ENCODE data around the gene SF3B3.
"Not testable (repeated sequence)": the region's sequence is repeated elsewhere in the genome, so short reads cannot be mapped to it uniquely, and the experiment has no call there.

The SF3B3 gene

GRCh38 chr16:70510216-70510615 lies 13.4 kb upstream of the SF3B3 start:
- no peak overlapping the region for H3K4me3 ChIP-seq (ENCODE audit: low read depth, low read length)
- in situ Hi-C loops (cut with HindIII; ENCODE audit: low sequenced_read_pairs): no loop called here
- DNase-seq (ENCODE audit: low read depth, low spot score): no peak
- TF ChIP-seq CTCF (IDR thresholded peaks at IDR 0.05; ENCODE audit: low read depth, low read length): no peak

GRCh38 chr16:70511833-70512232 lies 11.8 kb upstream of the SF3B3 start:
- no peak for DNase-seq (ENCODE audit: low read depth, low spot score)
- in situ Hi-C loops (cut with HindIII; ENCODE audit: low sequenced_read_pairs): no loop called here
- H3K4me3 ChIP-seq (ENCODE audit: low read depth, low read length): no peak overlapping the region
- TF ChIP-seq CTCF (IDR thresholded peaks at IDR 0.05; ENCODE audit: low read depth, low read length): no peak

- no peak for DNase-seq (ENCODE audit: low read depth, low spot score)
- TF ChIP-seq CTCF (IDR thresholded peaks at IDR 0.05; ENCODE audit: low read depth, low read length): no peak
- in situ Hi-C loops (cut with HindIII; ENCODE audit: low sequenced_read_pairs): no loop called here
- no peak overlapping the region for H3K4me3 ChIP-seq (ENCODE audit: low read depth, low read length)
Measured at GRCh38 chr16:70512456-70512855, 11.2 kb upstream of the SF3B3 start.

GRCh38 chr16:70520612-70521297 lies 2.9 kb upstream of the SF3B3 start:
- DNase-seq (ENCODE audit: low read depth, low spot score): peak; percentile 45

GRCh38 chr16:70522216-70523075 lies 1.2 kb upstream of the SF3B3 start:
- in situ Hi-C loops (cut with HindIII; ENCODE audit: low sequenced_read_pairs): no loop called here
- peak overlapping the region; percentile 99 for H3K4me3 ChIP-seq (ENCODE audit: low read depth, low read length)
- DNase-seq (ENCODE audit: low read depth, low spot score): no peak
- no peak for TF ChIP-seq CTCF (IDR thresholded peaks at IDR 0.05; ENCODE audit: low read depth, low read length)

More at GRCh38 chr16:70520612-70521297, 2.9 kb upstream of the SF3B3 start:
- in situ Hi-C loops (cut with HindIII; ENCODE audit: low sequenced_read_pairs): no loop called here
- H3K4me3 ChIP-seq (ENCODE audit: low read depth, low read length): no peak overlapping the region
- TF ChIP-seq CTCF (IDR thresholded peaks at IDR 0.05; ENCODE audit: low read depth, low read length): no peak

- H3K4me3 ChIP-seq (ENCODE audit: low read depth, low read length): peak within 1 kb of the TSS; percentile 99
- DNase-seq (ENCODE audit: low read depth, low spot score): peak; percentile 86
- in situ Hi-C loops (cut with HindIII; ENCODE audit: low sequenced_read_pairs): no loop called here
- TF ChIP-seq CTCF (IDR thresholded peaks at IDR 0.05; ENCODE audit: low read depth, low read length): no peak
Measured at GRCh38 chr16:70523076-70523742, 407 bp upstream of the SF3B3 start, which contains the start of gene COG4. COG4 (minus strand) TSS chr16:70523554; CDS start chr16:70523543, 11 bp downstream.

GRCh38 chr16:70524399-70524825 lies 796 bp downstream of the SF3B3 start:
- in situ Hi-C loops (cut with HindIII; ENCODE audit: low sequenced_read_pairs); DNase-seq (ENCODE audit: low read depth, low spot score): not testable (repeated sequence)
- H3K4me3 ChIP-seq (ENCODE audit: low read depth, low read length): peak overlapping the region; percentile 99

All from astrocyte of the spinal cord (primary cell).